ENCODE results near the gene YBEY. TPM values are rescaled to one million over a fixed set of nuclear protein-coding genes. Genes with fewer than 3 reads are reported as not detected.

The YBEY gene
- total and polyA plus RNA-seq, 2 of the 8 experiments (the other 6 are each of a cell fraction or from before 2014, with no cell fraction given) = 26.9 to 31.9 TPM

- TF ChIP-seq BACH1 (IDR thresholded peaks at IDR 0.05; ENCODE audit: low read length) = peak; percentile 57
- TF ChIP-seq KDM4A (IDR thresholded peaks at IDR 0.05; ENCODE audit: low read depth, low read length, severe bottlenecking) = peak; percentile 70
- 0 out of 4 replicates have a peak, but pooled peaks of 1 of the 2 experiments have one; percentile 15 for TF ChIP-seq SIN3A (conservative IDR thresholded peaks at IDR 0.05 in 1 of 2, IDR thresholded peaks at IDR 0.05 in 1 of 2; ENCODE audit: low read depth in 1 of 2, low read length in 2 of 2)
- peak; percentile 91 for TF ChIP-seq TAF1 (IDR thresholded peaks at IDR 0.05; ENCODE audit: low read depth, low read length)
Measured at GRCh38 chr21:46324390-46325072, 38.4 kb downstream of the YBEY start (continued).

Measured in H1 (cell line).